GM12878 (cell line): ENCODE data around the gene NTN1. TPM values are rescaled to one million over a fixed set of nuclear protein-coding genes. Genes with fewer than 3 reads are reported as not detected.

Experiments
- ATAC-seq: fragments of 200-7000 bp; cut with Tn5 transposase; 3 replicates; pipeline ENCODE4 v1.9.1; 2020; ENCODE audit warnings: mild to moderate bottlenecking, moderate library complexity
- BruUV-seq: library from RNA; stranded (reverse); fragments of 400-500 nt; replicated peaks from 2 replicates; lab custom pipeline; 2021; lab: Mats Ljungman, UMichigan
- CTCF ChIA-PET: fragments of 300-600 bp; sonication (Branson Sonifier 250); formaldehyde crosslinking; extraction: SDS; loops from one replicate; lab custom pipeline; 2021; ENCODE audit warnings: inconsistent platforms; lab: Yijun Ruan, JAX
- POLR2A ChIA-PET: fragments of 350-600 bp; formaldehyde crosslinking; extraction: SDS; loops from one replicate; lab custom pipeline; 2021; ENCODE audit warnings: inconsistent platforms; lab: Charles Lee
- RAD21 ChIA-PET: fragments of 300-600 bp; sonication (Branson Sonifier 250); formaldehyde crosslinking; loops from one replicate; lab custom pipeline; 2023; ENCODE audit warnings: antibody characterized with exemption; ENCODE audit not compliant: unreplicated experiment; lab: Charles Lee
- SMC1A ChIA-PET: fragments of 300-600 bp; sonication (Branson Sonifier 250); formaldehyde crosslinking; loops from one replicate; lab custom pipeline; 2023; ENCODE audit not compliant: unreplicated experiment, uncharacterized antibody; lab: Charles Lee
- DNase-seq: peaks from one replicate; pipeline ENCODE4 v3.0.0-alpha.2; 2011; ENCODE audit warnings: low read depth, low spot score
- FAIRE-seq: peaks from 3 replicates; lab custom pipeline; 2011; peaks lifted over from hg19 to GRCh38; lab: Jason Lieb, UNC
- H2AFZ ChIP-seq: 2 replicates; pipeline ENCODE4 v1.6.0; 2011; ENCODE audit warnings: low read depth, low read length, control low read depth; ENCODE audit not compliant: control insufficient read depth
- H3K27ac ChIP-seq: 2 replicates; pipeline ENCODE4 v1.5.1; 2011; ENCODE audit warnings: control low read depth; ENCODE audit not compliant: control insufficient read depth, insufficient read depth
- H3K27me3 ChIP-seq, 2 experiments: replicated peaks in 1 of 2; 2 replicates each; pipeline versions ENCODE4 v1.6.0 to v1.6.1; 2011; ENCODE audit warnings: low read length in 1 of 2; ENCODE audit not compliant: control insufficient read depth in 2 of 2, insufficient read depth in 2 of 2
- H3K36me3 ChIP-seq, 2 experiments: 2 replicates each; pipeline ENCODE4 v1.5.1; 2011; ENCODE audit warnings: low read length in 1 of 2; ENCODE audit not compliant: control insufficient read depth in 2 of 2, insufficient read depth in 2 of 2
- H3K4me1 ChIP-seq: 2 replicates; pipeline ENCODE4 v1.6.1; 2011; ENCODE audit warnings: mild to moderate bottlenecking, low read length, moderate library complexity, mixed read lengths; ENCODE audit not compliant: control insufficient read depth, insufficient read depth
- H3K4me2 ChIP-seq: 2 replicates; pipeline ENCODE4 v1.6.0; 2011; ENCODE audit warnings: control low read depth; ENCODE audit not compliant: control insufficient read depth, insufficient read depth
- H3K4me3 ChIP-seq: fragments of 200-600 bp; sonication (generic); 2 replicates; pipeline ENCODE4 v1.5.1; 2016
- H3K79me2 ChIP-seq: 2 replicates; pipeline ENCODE4 v1.6.0; 2011; ENCODE audit warnings: low read length; ENCODE audit not compliant: control insufficient read depth, insufficient read depth
- H3K9ac ChIP-seq: 2 replicates; pipeline ENCODE4 v1.8.0; 2011; ENCODE audit warnings: low read length, control low read depth, mixed read lengths; ENCODE audit not compliant: control insufficient read depth, insufficient read depth
- H3K9me3 ChIP-seq: replicated peaks from 3 replicates; pipeline ENCODE4 v1.5.1; 2011; ENCODE audit warnings: mild to moderate bottlenecking, low read length; ENCODE audit not compliant: control insufficient read depth, insufficient read depth
- H4K20me1 ChIP-seq: 2 replicates; pipeline ENCODE4 v1.6.0; 2011; ENCODE audit not compliant: control insufficient read depth, insufficient read depth
- CEBPB ChIP-seq, 2 experiments: fragments of 150-350 bp in 1 of 2; IDR thresholded peaks; 2 replicates each; pipeline ENCODE4 v1.6.1; 2012 to 2014; ENCODE audit warnings: low read depth in 2 of 2, low read length in 2 of 2, borderline replicate concordance in 1 of 2, inconsistent platforms in 1 of 2
- HCFC1 ChIP-seq: fragments of 150-350 bp; IDR thresholded peaks from 2 replicates; pipeline ENCODE4 v1.6.1; 2014; ENCODE audit warnings: low read length
- PAX5 ChIP-seq: IDR thresholded peaks from 2 replicates; pipeline ENCODE4 v1.6.1; 2011; ENCODE audit warnings: low read depth, low read length, borderline replicate concordance
- POLR2A ChIP-seq: IDR thresholded peaks from 2 replicates; pipeline ENCODE4 v1.6.1; 2011; ENCODE audit warnings: low read depth, mild to moderate bottlenecking, low read length
- POLR2AphosphoS2 ChIP-seq: IDR thresholded peaks from 2 replicates; pipeline ENCODE4 v1.6.1; 2011; ENCODE audit warnings: low read depth, mild to moderate bottlenecking, low read length, improper control_type of control experiment, moderate library complexity
- POLR2AphosphoS5 ChIP-seq: IDR thresholded peaks from 2 replicates; pipeline ENCODE4 v1.6.1; 2011; ENCODE audit warnings: mild to moderate bottlenecking, low read length, inconsistent platforms
- RCOR1 ChIP-seq: conservative IDR thresholded peaks from 2 replicates; pipeline ENCODE4 v1.6.1; 2012; ENCODE audit warnings: low read depth, low read length, improper control_type of control experiment
- SMAD5 ChIP-seq: IDR thresholded peaks from 2 replicates; pipeline ENCODE4 v1.6.1; 2016; ENCODE audit warnings: antibody characterized with exemption, low read depth
- SMARCA5 ChIP-seq: fragments of 450-650 bp; IDR thresholded peaks from 2 replicates; pipeline ENCODE4 v1.6.1; 2017; ENCODE audit warnings: mild to moderate bottlenecking
- SRF ChIP-seq, 2 experiments: IDR thresholded peaks; 2 replicates each; pipeline ENCODE4 v1.6.1; 2011; ENCODE audit warnings: low read depth in 2 of 2, low read length in 2 of 2, mild to moderate bottlenecking in 1 of 2, moderate library complexity in 1 of 2
- TCF12 ChIP-seq: IDR thresholded peaks from 2 replicates; pipeline ENCODE4 v1.6.1; 2011; ENCODE audit warnings: low read depth, mild to moderate bottlenecking, low read length
- YY1 ChIP-seq: IDR thresholded peaks from 2 replicates; pipeline ENCODE4 v1.6.1; 2011; ENCODE audit warnings: low read depth, mild to moderate bottlenecking, low read length
- ZSCAN29 ChIP-seq: fragments of 450-650 bp; IDR thresholded peaks from 2 replicates; pipeline ENCODE4 v1.6.1; 2017; ENCODE audit warnings: mild to moderate bottlenecking, moderate library complexity
- WGBS: methylation state at CpG from one replicate; pipeline ENCODE4 v1.1.6; 2016; ENCODE audit warnings: low lambda C conversion rate; ENCODE audit not compliant: insufficient replicate concordance, insufficient coverage; ENCODE audit errors: missing lambda C conversion rate; 5-methylcytosine and 5-hydroxymethylcytosine counted together
- in situ Hi-C: fragments of 300-500 bp; cut with MboI; formaldehyde crosslinking; loops from 9 replicates; pipeline ENCODE4 v1.14.3; 2018; ENCODE audit warnings: mixed read lengths
- intact Hi-C: fragments of 100-400 bp; cut with micrococcal nuclease; formaldehyde crosslinking; loops from one replicate; pipeline ENCODE4 v1.14.2; 2022; ENCODE audit not compliant: unreplicated experiment
- polyA plus RNA-seq, 11 experiments: library from polyadenylated mRNA; depleted of rRNA in 4 of 11; unstranded in 6 of 11; stranded (reverse) in 5 of 11; fragments of >200 nt; fragmentation: Nextera tagmentation in 4 of 11; fragmentation: Illumina TruSeq in 1 of 11; extraction: Ambion mirVana in 4 of 11; extraction: Trizol in 1 of 11; gene quantifications; 1 replicate in 1 of 11; 2 replicates in 10 of 11; pipeline versions ENCODE4 v1.2.1 to v1.2.3, GENCODE V29; 2011 to 2016; ENCODE audit warnings: inconsistent platforms in 2 of 11, missing spikeins in 2 of 11, low read depth in 1 of 11
- total RNA-seq, 4 experiments: library from RNA; depleted of rRNA in 3 of 4; stranded (reverse); fragments of >200 nt in 3 of 4; fragmentation: Illumina TruSeq in 1 of 4; extraction: Trizol in 1 of 4; gene quantifications; 2 replicates each; pipeline versions ENCODE4 v1.2.1 to v1.2.3, GENCODE V29; 2013 to 2021
- TF ChIP-seq, protein P1 (sequence below): fragments of 450-650 bp; IDR thresholded peaks from 2 replicates; pipeline ENCODE4 v1.6.1; 2017; ENCODE audit warnings: antibody characterized with exemption, mild to moderate bottlenecking, moderate library complexity
- TF ChIP-seq, protein P2 (sequence below), 3 experiments: IDR thresholded peaks in 2 of 3; conservative IDR thresholded peaks in 1 of 3; 2 replicates each; pipeline ENCODE4 v1.5.1; 2011; ENCODE audit warnings: low read depth in 3 of 3, low read length in 3 of 3, mild to moderate bottlenecking in 3 of 3, control low read depth in 2 of 3, moderate library complexity in 2 of 3, inconsistent platforms in 1 of 3, mixed read lengths in 1 of 3; ENCODE audit not compliant: control insufficient read depth in 2 of 3, insufficient read depth in 1 of 3; ENCODE audit errors: extremely low read depth in 1 of 3
- TF ChIP-seq, protein P3 (sequence below): fragments of 450-650 bp; IDR thresholded peaks from 2 replicates; pipeline ENCODE4 v1.6.1; 2017; ENCODE audit warnings: low read depth, mild to moderate bottlenecking, moderate library complexity
- TF ChIP-seq, protein P4 (sequence below): fragments of 450-650 bp; IDR thresholded peaks from 2 replicates; pipeline ENCODE4 v1.6.1; 2016; ENCODE audit warnings: mild to moderate bottlenecking

The NTN1 gene
- total and polyA plus RNA-seq, 10 of the 15 experiments (the other 5 are each of a cell fraction or from before 2014, with no cell fraction given), result 0.02 to 0.89 (median 0.35) TPM

DNA sequence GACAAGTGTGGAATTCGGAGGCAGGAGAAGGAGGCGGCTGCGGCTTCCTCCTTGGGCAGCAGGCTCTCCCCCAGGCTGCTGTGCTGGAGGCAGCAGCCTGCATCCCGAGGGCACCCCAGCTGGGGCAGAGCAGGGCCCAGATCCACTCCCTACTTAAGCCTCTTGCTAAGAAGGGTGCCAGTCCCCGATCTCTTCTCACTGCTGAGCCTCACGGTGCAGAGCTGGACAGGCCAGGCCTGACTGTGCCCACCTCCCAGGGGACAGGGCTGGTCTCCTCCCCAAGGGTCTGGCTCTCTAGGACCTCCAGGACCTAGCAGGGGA lies 210.8 kb downstream of the NTN1 start:
- CTCF ChIA-PET, result no interaction called here
- TF ChIP-seq SRF (IDR thresholded peaks at IDR 0.05; ENCODE audit: low read depth in 2 of 2, low read length in 2 of 2), result no peak
- TF ChIP-seq, protein P1, sequence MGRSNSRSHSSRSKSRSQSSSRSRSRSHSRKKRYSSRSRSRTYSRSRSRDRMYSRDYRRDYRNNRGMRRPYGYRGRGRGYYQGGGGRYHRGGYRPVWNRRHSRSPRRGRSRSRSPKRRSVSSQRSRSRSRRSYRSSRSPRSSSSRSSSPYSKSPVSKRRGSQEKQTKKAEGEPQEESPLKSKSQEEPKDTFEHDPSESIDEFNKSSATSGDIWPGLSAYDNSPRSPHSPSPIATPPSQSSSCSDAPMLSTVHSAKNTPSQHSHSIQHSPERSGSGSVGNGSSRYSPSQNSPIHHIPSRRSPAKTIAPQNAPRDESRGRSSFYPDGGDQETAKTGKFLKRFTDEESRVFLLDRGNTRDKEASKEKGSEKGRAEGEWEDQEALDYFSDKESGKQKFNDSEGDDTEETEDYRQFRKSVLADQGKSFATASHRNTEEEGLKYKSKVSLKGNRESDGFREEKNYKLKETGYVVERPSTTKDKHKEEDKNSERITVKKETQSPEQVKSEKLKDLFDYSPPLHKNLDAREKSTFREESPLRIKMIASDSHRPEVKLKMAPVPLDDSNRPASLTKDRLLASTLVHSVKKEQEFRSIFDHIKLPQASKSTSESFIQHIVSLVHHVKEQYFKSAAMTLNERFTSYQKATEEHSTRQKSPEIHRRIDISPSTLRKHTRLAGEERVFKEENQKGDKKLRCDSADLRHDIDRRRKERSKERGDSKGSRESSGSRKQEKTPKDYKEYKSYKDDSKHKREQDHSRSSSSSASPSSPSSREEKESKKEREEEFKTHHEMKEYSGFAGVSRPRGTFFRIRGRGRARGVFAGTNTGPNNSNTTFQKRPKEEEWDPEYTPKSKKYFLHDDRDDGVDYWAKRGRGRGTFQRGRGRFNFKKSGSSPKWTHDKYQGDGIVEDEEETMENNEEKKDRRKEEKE, result no peak
- no peak for TF ChIP-seq POLR2AphosphoS2
- TF ChIP-seq SMARCA5, result no peak
- no peak for TF ChIP-seq RCOR1
- no peak for TF ChIP-seq YY1
- TF ChIP-seq, protein P2, sequence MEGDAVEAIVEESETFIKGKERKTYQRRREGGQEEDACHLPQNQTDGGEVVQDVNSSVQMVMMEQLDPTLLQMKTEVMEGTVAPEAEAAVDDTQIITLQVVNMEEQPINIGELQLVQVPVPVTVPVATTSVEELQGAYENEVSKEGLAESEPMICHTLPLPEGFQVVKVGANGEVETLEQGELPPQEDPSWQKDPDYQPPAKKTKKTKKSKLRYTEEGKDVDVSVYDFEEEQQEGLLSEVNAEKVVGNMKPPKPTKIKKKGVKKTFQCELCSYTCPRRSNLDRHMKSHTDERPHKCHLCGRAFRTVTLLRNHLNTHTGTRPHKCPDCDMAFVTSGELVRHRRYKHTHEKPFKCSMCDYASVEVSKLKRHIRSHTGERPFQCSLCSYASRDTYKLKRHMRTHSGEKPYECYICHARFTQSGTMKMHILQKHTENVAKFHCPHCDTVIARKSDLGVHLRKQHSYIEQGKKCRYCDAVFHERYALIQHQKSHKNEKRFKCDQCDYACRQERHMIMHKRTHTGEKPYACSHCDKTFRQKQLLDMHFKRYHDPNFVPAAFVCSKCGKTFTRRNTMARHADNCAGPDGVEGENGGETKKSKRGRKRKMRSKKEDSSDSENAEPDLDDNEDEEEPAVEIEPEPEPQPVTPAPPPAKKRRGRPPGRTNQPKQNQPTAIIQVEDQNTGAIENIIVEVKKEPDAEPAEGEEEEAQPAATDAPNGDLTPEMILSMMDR (IDR thresholded peaks at IDR 0.05 in 2 of 3, conservative IDR thresholded peaks at IDR 0.05 in 1 of 3; ENCODE audit: control insufficient read depth in 2 of 3, extremely low read depth in 1 of 3, insufficient read depth in 1 of 3, low read depth in 3 of 3, low read length in 3 of 3), result no peak
- no peak for TF ChIP-seq SMAD5
- TF ChIP-seq, protein P3, sequence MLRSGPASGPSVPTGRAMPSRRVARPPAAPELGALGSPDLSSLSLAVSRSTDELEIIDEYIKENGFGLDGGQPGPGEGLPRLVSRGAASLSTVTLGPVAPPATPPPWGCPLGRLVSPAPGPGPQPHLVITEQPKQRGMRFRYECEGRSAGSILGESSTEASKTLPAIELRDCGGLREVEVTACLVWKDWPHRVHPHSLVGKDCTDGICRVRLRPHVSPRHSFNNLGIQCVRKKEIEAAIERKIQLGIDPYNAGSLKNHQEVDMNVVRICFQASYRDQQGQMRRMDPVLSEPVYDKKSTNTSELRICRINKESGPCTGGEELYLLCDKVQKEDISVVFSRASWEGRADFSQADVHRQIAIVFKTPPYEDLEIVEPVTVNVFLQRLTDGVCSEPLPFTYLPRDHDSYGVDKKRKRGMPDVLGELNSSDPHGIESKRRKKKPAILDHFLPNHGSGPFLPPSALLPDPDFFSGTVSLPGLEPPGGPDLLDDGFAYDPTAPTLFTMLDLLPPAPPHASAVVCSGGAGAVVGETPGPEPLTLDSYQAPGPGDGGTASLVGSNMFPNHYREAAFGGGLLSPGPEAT, result no peak
- no peak for TF ChIP-seq CEBPB (IDR thresholded peaks at IDR 0.05; ENCODE audit: borderline replicate concordance in 1 of 2, low read depth in 2 of 2, low read length in 2 of 2)
- no peak for TF ChIP-seq ZSCAN29
- TF ChIP-seq HCFC1, result no peak
- TF ChIP-seq PAX5, result no peak
- no peak for TF ChIP-seq TCF12
- TF ChIP-seq, protein P4, sequence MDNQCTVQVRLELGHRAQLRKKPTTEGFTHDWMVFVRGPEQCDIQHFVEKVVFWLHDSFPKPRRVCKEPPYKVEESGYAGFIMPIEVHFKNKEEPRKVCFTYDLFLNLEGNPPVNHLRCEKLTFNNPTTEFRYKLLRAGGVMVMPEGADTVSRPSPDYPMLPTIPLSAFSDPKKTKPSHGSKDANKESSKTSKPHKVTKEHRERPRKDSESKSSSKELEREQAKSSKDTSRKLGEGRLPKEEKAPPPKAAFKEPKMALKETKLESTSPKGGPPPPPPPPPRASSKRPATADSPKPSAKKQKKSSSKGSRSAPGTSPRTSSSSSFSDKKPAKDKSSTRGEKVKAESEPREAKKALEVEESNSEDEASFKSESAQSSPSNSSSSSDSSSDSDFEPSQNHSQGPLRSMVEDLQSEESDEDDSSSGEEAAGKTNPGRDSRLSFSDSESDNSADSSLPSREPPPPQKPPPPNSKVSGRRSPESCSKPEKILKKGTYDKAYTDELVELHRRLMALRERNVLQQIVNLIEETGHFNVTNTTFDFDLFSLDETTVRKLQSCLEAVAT, result no peak
- no peak for TF ChIP-seq POLR2A
- TF ChIP-seq POLR2AphosphoS5, result no peak

More for the DNA sequence above, 210.8 kb downstream of the NTN1 start:
- Histone ChIP-seq H3K4me2 (no peak overlapping the region), H3K9ac (no peak overlapping the region), H3K36me3 (no peaks in the 10 kb centered on the region), H3K4me1 (no peaks in the 10 kb centered on the region), H3K4me3 (no peak overlapping the region), H3K79me2 (no peaks in the 10 kb centered on the region), H3K27me3 (peaks cover 0 to 6% of the 10 kb centered on the region in 2 experiments; a peak in 1 of 4 replicates), H3K27ac (no peak overlapping the region), H2AFZ (no peak overlapping the region), H3K9me3 (no peaks in the 10 kb centered on the region; the same call in 2 of the 3 replicates), H4K20me1 (0 out of 2 replicates have a peak, but pooled peaks cover 2% of the 10 kb centered on the region)
- in situ Hi-C loops (no loop called here), intact Hi-C loops (no loop called here)
- FAIRE-seq (no peak), DNase-seq (no peak), ATAC-seq (no peak)
- ChIA-PET RAD21 (no interaction called here), SMC1A (no interaction called here), POLR2A (no interaction called here)
- 43% methylated on average over 6 of the region's 6 CpGs for WGBS
- BruUV-seq, result no TSS peak
